NCI-H774 (cell line): ENCODE data around the gene DPT.
"Not testable (repeated sequence)": the region's sequence is repeated elsewhere in the genome, so short reads cannot be mapped to it uniquely, and the experiment has no call there.

ENCODE experiments used
- DNase-seq: peaks from one replicate; lab custom pipeline; 2025; lab: John Stamatoyannopoulos, UW

The DPT gene

GRCh38 chr1:168728473-168729404 is at the start of gene DPT:
Gene DPT (minus strand): TSS chr1:168729206. CDS start chr1:168729174, 32 bp downstream.
- no peak for DNase-seq

GRCh38 chr1:168775366-168775765 is 46.4 kb upstream of the DPT start:
- DNase-seq: no peak

DNA sequence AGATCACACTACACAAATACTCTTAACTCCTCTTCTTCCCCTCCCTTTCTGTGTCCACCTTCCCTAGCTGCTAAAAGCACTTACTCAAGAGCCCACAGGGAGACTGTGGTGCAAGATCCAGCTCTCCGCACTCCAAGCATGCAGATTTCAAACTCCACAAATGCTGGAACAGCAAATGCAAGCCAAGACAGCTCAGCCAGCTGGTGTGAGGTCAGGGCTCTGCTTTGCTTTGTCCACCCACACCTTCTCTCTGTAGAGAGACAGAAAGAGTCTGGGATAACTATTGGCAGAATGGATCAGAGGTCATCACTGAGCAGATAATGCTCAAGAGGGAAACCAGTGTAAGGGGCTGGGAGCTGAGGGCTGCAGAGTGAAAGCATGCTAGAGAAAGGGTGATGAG is 45.2 kb upstream of the DPT start:
- no peak for DNase-seq

DNA sequence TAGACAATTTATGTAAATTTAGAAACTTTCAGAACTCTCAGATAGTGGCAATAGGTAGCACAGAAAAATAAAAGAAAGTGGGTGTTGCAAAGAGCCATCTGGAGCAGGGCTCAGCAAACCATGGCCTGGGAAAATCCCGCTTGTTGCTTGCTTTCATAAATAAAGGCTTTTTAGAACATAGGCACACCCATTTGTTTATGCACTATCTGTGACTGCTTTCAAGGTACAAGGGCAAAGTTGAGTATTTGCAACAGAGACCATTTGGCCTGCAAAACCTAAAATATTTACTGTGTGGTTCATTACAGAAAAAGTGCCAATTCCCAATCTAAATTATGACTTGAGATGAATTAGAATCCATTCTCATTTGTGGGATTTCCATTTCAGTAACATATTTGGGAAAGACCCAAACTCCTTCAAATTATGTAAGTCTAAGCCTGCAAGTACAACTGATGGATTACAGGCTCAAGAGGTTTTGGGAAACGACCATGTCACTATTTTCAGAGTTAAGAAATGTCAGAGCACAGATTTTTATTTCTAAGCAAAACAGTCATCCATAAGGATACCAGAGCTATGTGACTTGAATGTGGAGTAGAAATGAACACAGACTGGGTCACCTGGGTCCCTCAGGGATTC is 43.5 kb upstream of the DPT start:
- no peak for DNase-seq

DNA sequence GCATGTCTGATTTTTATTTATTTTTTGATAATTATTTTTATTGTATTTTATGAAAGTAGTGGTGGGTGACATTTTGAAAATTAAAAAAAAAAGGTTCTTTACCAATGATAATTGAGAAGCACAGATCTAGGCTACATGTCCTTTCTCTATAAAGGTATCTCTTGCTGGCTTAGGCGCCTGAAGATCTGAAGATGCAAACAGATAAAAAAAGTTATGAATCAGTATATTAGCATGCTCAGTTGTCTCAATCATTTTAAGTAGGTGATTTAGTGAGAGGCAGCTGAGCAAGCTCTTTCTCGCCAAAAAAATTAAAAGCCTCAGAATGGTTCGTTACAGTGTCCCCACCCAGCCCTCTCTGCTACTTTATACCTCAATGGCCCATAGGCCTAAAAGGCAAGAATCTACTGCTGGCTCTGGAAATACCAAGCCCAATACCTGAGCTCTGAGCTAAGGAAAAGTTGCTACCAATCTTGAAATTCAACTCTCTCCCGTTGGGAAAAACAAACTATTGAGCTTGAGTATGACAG is 42.2 kb upstream of the DPT start:
- no peak for DNase-seq

DNA sequence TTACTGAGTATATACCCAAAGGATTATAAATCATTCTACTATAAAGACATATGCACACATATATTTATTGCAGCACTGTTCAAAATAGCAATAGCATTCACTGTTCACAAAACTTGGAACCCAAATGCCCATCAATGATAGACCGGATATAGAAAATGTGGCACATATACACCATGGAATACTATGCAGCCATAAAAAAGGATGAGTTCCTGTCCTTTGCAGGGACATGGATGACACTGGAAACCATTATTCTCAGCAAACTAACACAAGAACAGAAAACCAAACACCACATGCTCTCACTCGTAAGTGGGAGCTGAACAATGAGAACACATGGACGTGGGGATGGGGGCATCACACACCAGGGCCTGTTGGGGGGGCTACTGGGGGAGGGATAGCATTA is 40.9 kb upstream of the DPT start:
- not testable (repeated sequence) for DNase-seq

DNA sequence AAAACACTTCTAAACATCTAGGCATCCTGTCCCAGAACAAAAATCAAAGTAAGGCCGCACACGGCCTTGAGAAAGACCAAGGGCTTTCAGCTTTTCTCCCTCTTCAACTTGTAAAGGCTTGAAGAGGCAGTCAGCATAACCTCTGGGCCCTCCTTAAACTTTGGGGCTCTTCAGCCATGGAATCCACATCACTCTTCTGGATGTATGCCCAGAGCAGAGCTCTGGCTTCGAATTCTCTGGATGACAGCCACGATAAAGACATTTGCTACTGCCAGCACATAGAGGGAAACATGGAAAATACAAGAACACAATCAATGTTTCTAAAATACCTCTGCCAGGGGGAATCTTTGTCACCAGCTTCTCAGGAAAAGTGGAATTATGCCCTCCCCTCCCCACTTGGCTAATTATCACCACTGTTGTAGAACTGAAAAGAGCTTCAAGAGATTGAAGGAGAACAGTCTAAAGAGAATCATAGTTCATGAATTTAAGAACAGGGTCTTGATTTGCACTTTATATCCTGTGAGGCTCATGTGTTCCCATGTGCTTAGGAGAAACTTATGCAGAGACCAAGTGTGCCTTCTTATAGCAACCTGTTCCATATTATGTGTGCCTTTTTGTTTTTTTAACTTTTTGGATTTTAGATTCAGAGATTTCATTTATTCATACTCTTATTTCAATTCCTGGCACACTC is 39.0 kb upstream of the DPT start:
- no peak for DNase-seq

DNA sequence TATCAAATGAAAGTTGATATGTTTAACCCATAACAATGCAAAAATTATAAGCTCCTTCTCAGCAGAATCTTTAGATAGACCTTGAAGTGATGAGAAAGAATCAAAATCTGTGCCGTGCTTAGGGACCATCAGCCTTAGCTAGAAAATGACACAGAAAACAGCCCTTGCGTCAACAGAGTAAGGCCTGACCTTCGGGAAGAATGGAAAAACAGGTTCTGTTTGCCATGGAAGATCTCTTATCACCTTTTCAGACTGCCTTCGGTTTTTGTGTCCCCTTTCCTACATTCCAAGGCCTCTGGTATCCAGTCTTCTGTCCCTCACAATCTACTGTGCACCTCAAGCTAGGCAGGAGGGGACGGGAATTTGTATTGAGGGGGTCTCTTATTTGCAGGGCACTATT is 37.6 kb upstream of the DPT start:
- no peak for DNase-seq

GRCh38 chr1:168763031-168763430 is 34.0 kb upstream of the DPT start:
- DNase-seq: no peak

DNA sequence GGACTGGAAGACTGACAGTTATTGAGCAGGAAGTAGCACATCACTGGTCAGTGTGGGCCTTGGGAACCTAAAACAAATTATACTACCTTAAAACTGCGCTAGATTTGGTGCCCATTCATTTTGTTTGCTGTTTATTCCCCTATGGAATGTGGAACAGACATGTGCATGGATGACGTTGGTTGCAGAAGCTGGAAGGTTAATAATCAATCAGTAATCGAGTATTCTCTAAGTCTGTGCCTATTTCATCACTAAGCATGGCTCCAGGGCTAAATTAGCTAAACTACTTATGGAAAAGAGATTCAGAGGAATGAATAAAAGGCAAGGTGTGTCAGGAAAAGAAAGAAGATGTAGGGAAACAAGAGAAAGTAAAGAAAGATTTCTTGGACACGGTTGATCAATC is 33.5 kb upstream of the DPT start:
- no peak for DNase-seq

- DNase-seq: no peak
Measured at GRCh38 chr1:168760781-168761180, 31.8 kb upstream of the DPT start.

DNA sequence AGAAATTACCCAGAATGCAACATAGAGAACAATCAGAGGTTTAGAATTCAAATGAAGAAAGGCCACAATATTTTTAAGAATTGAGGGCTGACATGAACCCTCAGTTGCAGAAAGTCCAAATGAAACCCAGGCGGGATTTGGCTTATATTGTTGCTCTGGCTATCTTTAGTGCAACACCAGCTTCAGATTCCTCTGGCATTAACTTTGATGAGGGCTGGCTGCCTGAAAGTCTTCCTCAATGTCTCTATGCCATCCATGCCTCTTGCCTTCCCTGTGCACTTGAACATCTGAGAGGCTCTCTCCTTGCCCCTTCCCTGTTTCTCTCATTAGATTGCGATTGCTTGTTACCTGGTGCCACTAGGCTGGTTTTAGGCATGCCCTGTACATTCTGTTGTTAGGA is 31.2 kb upstream of the DPT start:
- no peak for DNase-seq

DNA sequence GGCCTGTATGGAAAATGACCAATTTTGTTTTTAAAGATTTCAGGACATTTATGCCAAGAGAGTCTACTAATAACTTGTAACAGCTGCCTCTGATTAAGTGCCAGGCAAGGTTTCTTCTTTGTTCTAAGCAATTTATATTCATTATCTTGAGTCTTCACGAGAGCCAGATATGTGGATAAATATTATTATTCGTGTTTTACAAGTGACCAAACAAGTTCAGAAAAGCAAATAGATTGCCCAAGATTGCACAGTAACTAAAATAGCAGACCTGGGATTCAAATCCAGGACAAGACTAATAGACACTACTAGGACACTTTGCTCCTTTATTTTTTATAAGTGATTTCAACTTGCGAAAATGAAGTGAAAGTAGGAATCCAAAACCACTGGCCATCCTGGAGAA is 30.1 kb upstream of the DPT start:
- no peak for DNase-seq

GRCh38 chr1:168758503-168758902 is 29.5 kb upstream of the DPT start:
- DNase-seq: no peak

- no peak for DNase-seq
Measured at GRCh38 chr1:168755800-168756418, 26.9 kb upstream of the DPT start.

- no peak for DNase-seq
Measured at GRCh38 chr1:168752171-168752832, 23.3 kb upstream of the DPT start.

GRCh38 chr1:168751195-168751650 is 22.2 kb upstream of the DPT start:
- no peak for DNase-seq

DNA sequence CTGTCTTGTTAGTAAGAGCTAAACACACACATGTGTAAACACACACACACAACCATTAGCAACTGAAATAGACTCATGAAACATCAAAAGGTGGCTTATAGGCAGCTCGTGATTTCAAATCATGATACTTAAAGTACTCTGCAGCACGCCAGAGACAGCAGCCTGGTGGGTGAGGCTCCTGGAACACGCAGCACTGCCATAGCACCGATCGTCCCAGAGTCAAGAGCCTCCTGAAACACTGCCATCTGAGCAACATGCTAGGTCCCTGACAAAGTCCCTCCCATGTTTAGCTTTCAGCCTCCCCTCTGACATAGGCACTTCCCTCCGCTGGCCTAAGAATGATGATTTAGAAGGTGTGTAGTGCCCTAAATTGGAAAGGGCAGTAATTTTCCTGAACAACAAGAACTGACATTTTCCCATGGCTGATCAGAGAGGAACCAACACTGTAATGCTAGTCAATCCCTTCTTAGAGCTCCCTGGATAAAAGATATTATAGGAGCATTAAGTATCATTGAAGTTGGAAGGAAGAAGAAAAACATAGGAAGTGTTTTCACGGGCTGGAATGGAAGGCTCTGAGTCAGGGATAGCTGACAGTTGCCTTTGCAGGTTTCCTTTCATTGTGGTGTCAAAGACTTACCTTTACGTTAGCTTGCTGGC is 14.1 kb upstream of the DPT start:
- no peak for DNase-seq

DNA sequence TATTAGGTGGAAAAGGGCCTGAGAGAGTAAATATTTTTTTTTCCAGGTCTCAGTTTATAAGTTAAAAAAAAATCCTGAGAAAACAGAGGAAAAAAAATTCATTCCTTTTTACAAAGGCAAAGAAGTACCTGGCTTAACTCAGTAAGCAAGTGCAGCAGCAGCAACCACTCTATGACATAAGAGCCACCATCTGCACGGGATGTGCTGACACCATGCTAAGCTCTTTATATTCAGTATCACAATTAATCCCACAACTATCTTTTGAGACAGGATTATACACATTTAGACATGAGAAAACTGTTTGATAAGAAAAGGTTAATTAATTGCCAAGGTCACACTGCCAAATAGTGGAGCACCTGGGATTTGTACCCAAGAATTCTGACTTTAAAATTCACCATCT is 13.4 kb upstream of the DPT start:
- no peak for DNase-seq

GRCh38 chr1:168739908-168740307 is 10.9 kb upstream of the DPT start:
- no peak for DNase-seq

DNA sequence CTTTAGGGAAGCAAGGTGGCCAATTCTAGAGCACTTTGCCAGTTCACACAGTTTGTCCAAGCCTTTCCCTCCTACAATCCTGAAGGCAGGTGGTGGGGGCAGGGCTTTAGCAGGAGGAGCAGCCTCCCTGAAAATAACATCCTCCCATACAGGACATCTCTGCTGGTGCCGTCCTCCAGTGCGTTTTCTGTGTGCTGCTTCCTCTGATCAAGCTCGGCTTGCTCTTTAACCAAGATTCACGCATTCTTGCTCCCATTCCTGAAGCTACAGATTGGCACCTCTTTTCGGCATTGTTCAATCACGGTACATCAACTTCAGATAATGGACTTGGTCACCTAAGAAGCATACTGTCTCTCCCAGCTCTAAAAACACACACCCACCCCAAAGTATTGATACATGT is 7.5 kb upstream of the DPT start:
- DNase-seq: no peak
